ENCODE results near the gene PGGHG.
"Not testable (repeated sequence)": the region's sequence is repeated elsewhere in the genome, so short reads cannot be mapped to it uniquely, and the experiment has no call there.

PGGHG gene

GRCh38 chr11:282630-283360, 6.1 kb upstream of the PGGHG start:
- ChIA-PET CTCF (interaction anchor here (0.6 to 4.0 kb wide), 5 partner anchors 8 to 32 kb away, joined by 3 to 11 read pairs (median 4); no protein-coding TSS in a partner anchor), POLR2A (no interaction called here)
- TF ChIP-seq CTCF (IDR thresholded peaks at IDR 0.05; ENCODE audit: control extremely low read depth, extremely low read depth, low read depth, missing control alignments) = no peak
- no peak for DNase-seq (ENCODE audit: extremely low spot score)

GRCh38 chr11:283405-284104, 5.4 kb upstream of the PGGHG start:
- DNase-seq (ENCODE audit: extremely low spot score) = no peak
- TF ChIP-seq CTCF (IDR thresholded peaks at IDR 0.05; ENCODE audit: control extremely low read depth, extremely low read depth, low read depth, missing control alignments) = no peak
- ChIA-PET CTCF (interaction anchor here (1.0 to 2.0 kb wide), 3 partner anchors 9 to 33 kb away, joined by 3 to 7 read pairs (median 4); no protein-coding TSS in a partner anchor), POLR2A (no interaction called here)

- no peak for TF ChIP-seq CTCF (IDR thresholded peaks at IDR 0.05; ENCODE audit: control extremely low read depth, extremely low read depth, low read depth, missing control alignments)
- ChIA-PET POLR2A (no interaction called here), CTCF (interaction anchor here (0.8 to 2.0 kb wide), 3 partner anchors 10 to 34 kb away, joined by 3 to 7 read pairs (median 4); no protein-coding TSS in a partner anchor)
- no peak for DNase-seq (ENCODE audit: extremely low spot score)
Observed at GRCh38 chr11:284105-285020, 4.6 kb upstream of the PGGHG start.

GRCh38 chr11:285021-285893, 3.7 kb upstream of the PGGHG start:
- no peak for TF ChIP-seq CTCF (IDR thresholded peaks at IDR 0.05; ENCODE audit: control extremely low read depth, extremely low read depth, low read depth, missing control alignments)
- ChIA-PET POLR2A (no interaction called here), CTCF (interaction anchor here (0.8 to 2.0 kb wide), 2 partner anchors 33 to 35 kb away, joined by 3 to 7 read pairs; no protein-coding TSS in a partner anchor)
- DNase-seq (ENCODE audit: extremely low spot score) = no peak

GRCh38 chr11:285894-286220, 3.1 kb upstream of the PGGHG start:
- ChIA-PET CTCF (interaction anchor here (0.8 kb wide), 1 partner anchor 36 kb away, joined by 4 read pairs; no protein-coding TSS in a partner anchor), POLR2A (no interaction called here)
- no peak for TF ChIP-seq CTCF (IDR thresholded peaks at IDR 0.05; ENCODE audit: control extremely low read depth, extremely low read depth, low read depth, missing control alignments)
- DNase-seq (ENCODE audit: extremely low spot score) = no peak

- CTCF ChIA-PET = interaction anchor here (0.7 to 1.3 kb wide), 2 partner anchors 10 to 36 kb away, joined by 3 to 4 read pairs; no protein-coding TSS in a partner anchor
- POLR2A ChIA-PET; DNase-seq (ENCODE audit: extremely low spot score): not testable (repeated sequence)
Observed at GRCh38 chr11:286977-287820, 1.7 kb upstream of the PGGHG start.

Data from GM10248 (cell line).